NCI-H1092 (cell line): ENCODE data around the gene GAS1.
A peak's percentile ranks its signal among the peaks of the same experiment; 100 is the strongest.

Experiments
- DNase-seq: peaks from one replicate; lab custom pipeline; 2025; lab: John Stamatoyannopoulos, UW

GAS1 gene

GRCh38 chr9:86965636-86966395 lies 18.5 kb upstream of the GAS1 start:
- no peak for DNase-seq

- DNase-seq = no peak
Observed at GRCh38 chr9:86962692-86963091, 15.4 kb upstream of the GAS1 start.

GRCh38 chr9:86960938-86961337 lies 13.6 kb upstream of the GAS1 start:
- DNase-seq = no peak

- no peak for DNase-seq
Observed at GRCh38 chr9:86958203-86958602, 10.9 kb upstream of the GAS1 start.

- DNase-seq = no peak
Observed at GRCh38 chr9:86955561-86955960, 8.3 kb upstream of the GAS1 start.

- no peak for DNase-seq
Observed at GRCh38 chr9:86955042-86955441, 7.7 kb upstream of the GAS1 start.

GRCh38 chr9:86953181-86953580 lies 5.9 kb upstream of the GAS1 start:
- no peak for DNase-seq

GRCh38 chr9:86948074-86948929 lies 996 bp upstream of the GAS1 start:
- DNase-seq = peak; percentile 32

- peak; percentile 27 for DNase-seq
Observed at GRCh38 chr9:86946201-86947145, 833 bp downstream of the GAS1 start.

- no peak for DNase-seq
Observed at GRCh38 chr9:86945728-86946200, 1.5 kb downstream of the GAS1 start.

GRCh38 chr9:86944796-86945727 lies 2.2 kb downstream of the GAS1 start:
- DNase-seq = no peak

GRCh38 chr9:86943201-86944113 lies 3.8 kb downstream of the GAS1 start:
- DNase-seq = no peak

- no peak for DNase-seq
Observed at GRCh38 chr9:86942281-86943200, 4.8 kb downstream of the GAS1 start.

GRCh38 chr9:86941197-86941596 lies 6.1 kb downstream of the GAS1 start:
- DNase-seq = no peak

- no peak for DNase-seq
Observed at GRCh38 chr9:86940774-86941173, 6.5 kb downstream of the GAS1 start.

GRCh38 chr9:86939891-86940290 lies 7.4 kb downstream of the GAS1 start:
- DNase-seq = no peak

- DNase-seq = no peak
Observed at GRCh38 chr9:86939321-86939720, 8.0 kb downstream of the GAS1 start.

- no peak for DNase-seq
Observed at GRCh38 chr9:86938780-86939179, 8.5 kb downstream of the GAS1 start.

GRCh38 chr9:86926145-86926544 lies 21.2 kb downstream of the GAS1 start:
- DNase-seq = no peak
